ENCODE measurements around the gene LMO2.

Gene LMO2

DNA sequence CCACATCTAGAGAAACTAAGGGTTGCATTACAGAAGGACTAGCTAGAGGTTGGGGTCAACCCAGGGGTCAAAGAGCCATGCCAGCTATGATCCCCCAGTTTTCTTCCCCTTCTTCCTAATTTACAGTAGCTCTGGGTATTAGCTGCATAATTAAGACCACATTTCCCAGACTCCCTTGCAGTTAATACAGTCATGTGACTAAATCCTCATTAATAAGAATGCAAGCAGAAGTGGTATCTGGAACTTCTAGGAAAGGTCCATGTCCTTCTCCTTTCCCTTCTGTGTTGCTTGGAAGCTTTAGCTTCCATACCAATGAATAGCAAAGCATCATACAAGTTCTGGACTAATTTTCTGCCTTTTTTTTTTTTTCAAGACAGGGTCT, 19.1 kb upstream of the LMO2 start:
- Histone ChIP-seq H3K4me3 (no peak overlapping the region), H3K27me3 (no peaks in the 10 kb centered on the region), H3K9me3 (peaks cover 0 to 6% (median 0%) of the 10 kb centered on the region in 3 donors), H3K27ac (no peak overlapping the region), H3K36me3 (no peaks in the 10 kb centered on the region), H3K4me1 (peaks cover 0 to 4% (median 0%) of the 10 kb centered on the region in 4 donors)
- TF ChIP-seq, protein P1, sequence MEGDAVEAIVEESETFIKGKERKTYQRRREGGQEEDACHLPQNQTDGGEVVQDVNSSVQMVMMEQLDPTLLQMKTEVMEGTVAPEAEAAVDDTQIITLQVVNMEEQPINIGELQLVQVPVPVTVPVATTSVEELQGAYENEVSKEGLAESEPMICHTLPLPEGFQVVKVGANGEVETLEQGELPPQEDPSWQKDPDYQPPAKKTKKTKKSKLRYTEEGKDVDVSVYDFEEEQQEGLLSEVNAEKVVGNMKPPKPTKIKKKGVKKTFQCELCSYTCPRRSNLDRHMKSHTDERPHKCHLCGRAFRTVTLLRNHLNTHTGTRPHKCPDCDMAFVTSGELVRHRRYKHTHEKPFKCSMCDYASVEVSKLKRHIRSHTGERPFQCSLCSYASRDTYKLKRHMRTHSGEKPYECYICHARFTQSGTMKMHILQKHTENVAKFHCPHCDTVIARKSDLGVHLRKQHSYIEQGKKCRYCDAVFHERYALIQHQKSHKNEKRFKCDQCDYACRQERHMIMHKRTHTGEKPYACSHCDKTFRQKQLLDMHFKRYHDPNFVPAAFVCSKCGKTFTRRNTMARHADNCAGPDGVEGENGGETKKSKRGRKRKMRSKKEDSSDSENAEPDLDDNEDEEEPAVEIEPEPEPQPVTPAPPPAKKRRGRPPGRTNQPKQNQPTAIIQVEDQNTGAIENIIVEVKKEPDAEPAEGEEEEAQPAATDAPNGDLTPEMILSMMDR (IDR thresholded peaks at IDR 0.05), result no peak
- intact Hi-C loops (cut with DNase I; ENCODE audit: low total_unique reads), result no loop called here
- no peak for DNase-seq

DNA sequence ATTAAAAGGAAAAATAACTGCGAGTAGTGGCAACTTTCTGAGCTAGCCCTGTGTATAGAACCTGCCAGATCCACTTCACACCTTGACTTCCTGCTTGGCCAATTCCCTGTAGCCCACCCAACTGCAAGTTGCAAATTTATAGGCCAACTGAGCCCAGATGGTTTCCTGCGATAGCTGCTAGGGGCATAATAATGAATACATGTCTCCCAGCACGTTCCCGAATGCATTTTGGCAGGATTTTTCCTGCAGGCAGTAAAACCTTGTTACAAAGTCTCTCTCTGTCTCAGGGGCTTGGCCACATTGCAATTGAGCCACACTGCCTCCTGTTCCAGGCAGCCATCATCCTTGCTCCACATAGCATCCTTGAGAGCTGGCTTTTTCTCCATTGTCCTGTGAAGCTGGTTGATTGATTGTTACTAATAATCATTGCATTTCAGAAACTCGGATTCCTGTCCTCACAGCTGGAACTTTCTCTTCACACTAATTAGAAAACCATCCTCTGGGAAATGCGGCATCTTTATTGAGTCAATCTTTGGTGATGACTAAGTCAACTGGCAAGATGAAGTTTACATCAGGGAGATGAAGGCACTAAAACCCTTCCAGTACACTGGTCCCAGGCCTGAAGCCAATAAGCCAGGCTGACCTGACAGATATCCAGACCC, 18.6 kb upstream of the LMO2 start:
- TF ChIP-seq, protein P1 (IDR thresholded peaks at IDR 0.05), result no peak
- Histone ChIP-seq H3K27me3 (no peaks in the 10 kb centered on the region), H3K9me3 (peaks cover 0 to 6% (median 0%) of the 10 kb centered on the region in 3 donors), H3K4me1 (peaks cover 0 to 4% (median 0%) of the 10 kb centered on the region in 4 donors), H3K4me3 (no peak overlapping the region), H3K27ac (no peak overlapping the region), H3K36me3 (no peaks in the 10 kb centered on the region)
- intact Hi-C loops (cut with DNase I; ENCODE audit: low total_unique reads), result no loop called here
- DNase-seq, result no peak

DNA sequence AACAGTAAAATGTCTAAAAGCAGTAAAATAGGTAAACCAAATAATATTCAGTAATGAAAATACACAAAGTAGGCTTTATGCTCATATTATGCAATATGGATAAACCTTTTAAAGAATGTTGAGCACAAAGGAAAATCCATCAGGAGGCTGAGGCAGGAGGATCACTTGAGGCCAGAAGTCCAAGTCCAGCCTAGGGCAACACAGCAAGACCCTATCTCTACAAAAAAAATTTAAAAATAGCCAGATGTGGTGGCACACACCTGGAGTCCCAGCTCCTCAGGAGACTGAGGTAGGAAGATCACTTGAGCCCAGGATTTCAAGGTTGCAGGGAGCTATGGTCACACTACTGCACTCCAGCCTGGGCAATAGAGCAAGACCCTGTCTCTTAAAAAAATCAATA, 17.7 kb upstream of the LMO2 start:
- peaks cover 0 to 4% (median 0%) of the 10 kb centered on the region in 4 donors for H3K4me1 ChIP-seq
- H3K27me3 ChIP-seq, result no peaks in the 10 kb centered on the region
- peaks cover 0 to 6% (median 0%) of the 10 kb centered on the region in 3 donors for H3K9me3 ChIP-seq
- H3K4me3 ChIP-seq, result no peak overlapping the region
- TF ChIP-seq, protein P1 (IDR thresholded peaks at IDR 0.05), result no peak
- DNase-seq, result no peak
- intact Hi-C loops (cut with DNase I; ENCODE audit: low total_unique reads), result no loop called here
- H3K36me3 ChIP-seq, result no peaks in the 10 kb centered on the region
- H3K27ac ChIP-seq, result no peak overlapping the region

DNA sequence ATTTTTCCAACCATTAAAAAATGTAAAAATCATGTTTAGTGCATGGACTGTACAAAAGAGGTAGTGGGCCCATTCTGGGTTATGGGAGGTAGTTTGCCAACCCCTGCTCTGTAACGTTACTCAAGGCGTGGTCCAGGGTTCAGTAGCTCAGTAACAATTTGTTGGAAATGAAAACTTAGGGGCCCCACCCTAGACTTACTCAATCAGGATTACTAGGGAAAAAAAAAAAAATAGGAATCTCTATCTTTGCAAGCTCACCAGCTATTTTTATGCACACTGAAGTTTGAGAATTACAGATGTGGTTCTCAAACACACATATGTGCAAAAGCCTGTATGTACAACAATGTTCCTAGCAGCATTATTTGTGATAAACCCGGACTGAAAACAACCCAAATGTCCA, 17.3 kb upstream of the LMO2 start:
- no peak overlapping the region for H3K27ac ChIP-seq
- DNase-seq, result no peak
- H3K9me3 ChIP-seq, result peaks cover 0 to 5% (median 0%) of the 10 kb centered on the region in 3 donors
- H3K4me1 ChIP-seq, result peaks cover 0 to 4% (median 0%) of the 10 kb centered on the region in 4 donors
- H3K36me3 ChIP-seq, result no peaks in the 10 kb centered on the region
- intact Hi-C loops (cut with DNase I; ENCODE audit: low total_unique reads), result no loop called here
- TF ChIP-seq, protein P1 (IDR thresholded peaks at IDR 0.05), result no peak
- H3K4me3 ChIP-seq, result no peak overlapping the region
- no peaks in the 10 kb centered on the region for H3K27me3 ChIP-seq

DNA sequence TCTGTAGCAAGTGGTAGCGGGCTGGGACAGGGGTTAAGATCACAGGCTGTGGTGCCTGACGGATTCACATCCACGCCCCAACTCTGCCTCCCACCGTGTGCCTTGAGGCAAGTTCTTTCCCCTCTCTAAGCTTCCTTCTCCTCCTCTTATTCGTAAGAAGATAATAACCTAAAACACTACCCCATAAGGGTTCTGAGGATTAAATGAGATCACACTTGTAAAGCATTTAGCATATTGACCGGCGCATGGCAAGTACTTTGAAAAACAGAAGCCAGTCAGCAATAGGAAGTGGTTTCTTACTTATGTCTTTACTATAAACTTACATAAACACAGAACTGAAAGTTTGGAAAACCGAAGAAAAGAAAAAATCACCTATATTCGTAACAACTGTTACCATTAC, 15.5 kb upstream of the LMO2 start:
- Histone ChIP-seq H3K4me1 (peaks cover 0 to under 1% (median 0%) of the 10 kb centered on the region in 4 donors), H3K27ac (no peak overlapping the region), H3K36me3 (no peaks in the 10 kb centered on the region), H3K27me3 (no peaks in the 10 kb centered on the region), H3K4me3 (no peak overlapping the region), H3K9me3 (no peaks in the 10 kb centered on the region)
- intact Hi-C loops (cut with DNase I; ENCODE audit: low total_unique reads), result no loop called here
- DNase-seq, result no peak
- TF ChIP-seq, protein P1 (IDR thresholded peaks at IDR 0.05), result no peak

Measured in tibial artery (tissue), 4 donors.